IMR-90 (cell line): Measurements from ENCODE around the gene CCDC88C. TPM values are rescaled to one million over a fixed set of nuclear protein-coding genes. Genes with fewer than 3 reads are reported as not detected.

Experiments used
- ATAC-seq: fragments of 200-7000 bp; cut with Tn5 transposase; 2 replicates; pipeline ENCODE4 v1.9.1; 2020; ENCODE audit warnings: low read depth, mild to moderate bottlenecking, moderate library complexity
- BruUV-seq: library from RNA; stranded (reverse); fragments of 400-500 nt; replicated peaks from 2 replicates; lab custom pipeline; 2021; lab: Mats Ljungman, UMichigan
- CTCF ChIA-PET: fragments of 300-600 bp; formaldehyde crosslinking; extraction: SDS; loops from one replicate; lab custom pipeline; 2021; ENCODE audit warnings: antibody characterized with exemption; lab: Yijun Ruan, JAX
- POLR2A ChIA-PET: fragments of 300-600 bp; sonication (Branson Sonifier 250); formaldehyde crosslinking; loops from one replicate; lab custom pipeline; 2022; ENCODE audit warnings: antibody characterized with exemption; ENCODE audit not compliant: unreplicated experiment; lab: Charles Lee
- DNase-seq: peaks from one replicate; pipeline ENCODE4 v3.0.0; 2013
- H2AFZ ChIP-seq: replicated peaks from 2 replicates; pipeline ENCODE3; 2013; ENCODE audit warnings: low read length, mild to moderate bottlenecking; ENCODE audit not compliant: poor library complexity
- H2AK5ac ChIP-seq: 2 replicates; pipeline ENCODE4 v1.6.1; 2013; ENCODE audit warnings: low read depth, low read length, inconsistent platforms
- H2AK9ac ChIP-seq: replicated peaks from 2 replicates; pipeline ENCODE3; 2013; ENCODE audit warnings: mild to moderate bottlenecking, low read depth, low read length, moderate library complexity; ENCODE audit not compliant: poor library complexity
- H2BK120ac ChIP-seq: 2 replicates; pipeline ENCODE4 v1.6.1; 2013; ENCODE audit warnings: low read depth, low read length, inconsistent platforms
- H2BK15ac ChIP-seq: 3 replicates; pipeline ENCODE4 v1.6.1; 2013; ENCODE audit warnings: low read depth, low read length, inconsistent platforms
- H2BK20ac ChIP-seq: 2 replicates; pipeline ENCODE4 v1.6.1; 2013; ENCODE audit warnings: low read depth, mild to moderate bottlenecking, inconsistent platforms, low read length, moderate library complexity
- H2BK5ac ChIP-seq: 2 replicates; pipeline ENCODE4 v1.6.1; 2013; ENCODE audit warnings: mild to moderate bottlenecking, low read depth, low read length, inconsistent platforms; ENCODE audit not compliant: poor library complexity, severe bottlenecking
- H3K14ac ChIP-seq: replicated peaks from 2 replicates; pipeline ENCODE4 v1.6.1; 2013; ENCODE audit warnings: low read depth, low read length, inconsistent platforms
- H3K18ac ChIP-seq: 2 replicates; pipeline ENCODE4 v1.6.1; 2013; ENCODE audit warnings: low read depth, low read length, control low read depth
- H3K23ac ChIP-seq: 2 replicates; pipeline ENCODE4 v1.6.1; 2013; ENCODE audit warnings: low read depth, low read length, inconsistent platforms
- H3K27ac ChIP-seq: 2 replicates; pipeline ENCODE4 v1.5.1; 2013; ENCODE audit warnings: mild to moderate bottlenecking, control low read depth, low read length; ENCODE audit not compliant: insufficient read depth
- H3K27me3 ChIP-seq: 2 replicates; pipeline ENCODE4 v1.6.1; 2013; ENCODE audit warnings: low read length; ENCODE audit not compliant: control insufficient read depth, insufficient read depth
- H3K36me3 ChIP-seq: 2 replicates; pipeline ENCODE4 v1.6.1; 2013; ENCODE audit warnings: low read length, mixed read lengths; ENCODE audit not compliant: control insufficient read depth, insufficient read depth
- H3K4ac ChIP-seq: 2 replicates; pipeline ENCODE4 v1.6.1; 2013; ENCODE audit warnings: low read depth, low read length, inconsistent platforms
- H3K4me1 ChIP-seq: 2 replicates; pipeline ENCODE4 v1.6.1; 2013; ENCODE audit warnings: low read length, mixed read lengths; ENCODE audit not compliant: control insufficient read depth, insufficient read depth
- H3K4me2 ChIP-seq: 2 replicates; pipeline ENCODE4 v1.6.1; 2013; ENCODE audit warnings: low read depth, mild to moderate bottlenecking, control low read depth, low read length, moderate library complexity
- H3K4me3 ChIP-seq: 2 replicates; pipeline ENCODE4 v1.5.1; 2013; ENCODE audit warnings: low read depth, mild to moderate bottlenecking, control low read depth, low read length, moderate library complexity; ENCODE audit not compliant: insufficient read depth
- H3K56ac ChIP-seq: 2 replicates; pipeline ENCODE4 v1.6.1; 2013; ENCODE audit warnings: low read length, inconsistent platforms; ENCODE audit not compliant: insufficient read depth; ENCODE audit errors: extremely low read depth
- H3K79me1 ChIP-seq, 2 experiments: 2 replicates each; pipeline ENCODE4 v1.6.1; 2013; ENCODE audit warnings: low read length in 2 of 2, inconsistent platforms in 1 of 2, low read depth in 1 of 2
- H3K9ac ChIP-seq: 2 replicates; pipeline ENCODE4 v1.6.1; 2013; ENCODE audit warnings: low read depth, low read length, control low read depth
- H3K9me1 ChIP-seq: 2 replicates; pipeline ENCODE4 v1.6.1; 2013; ENCODE audit warnings: low read length, inconsistent platforms; ENCODE audit not compliant: insufficient read depth
- H3K9me3 ChIP-seq: 2 replicates; pipeline ENCODE4 v1.6.1; 2013; ENCODE audit warnings: low read length; ENCODE audit not compliant: control insufficient read depth, insufficient read depth
- H4K20me1 ChIP-seq: 2 replicates; pipeline ENCODE4 v1.6.1; 2013; ENCODE audit warnings: low read length, inconsistent platforms; ENCODE audit not compliant: insufficient read depth
- H4K5ac ChIP-seq: 2 replicates; pipeline ENCODE4 v1.6.1; 2013; ENCODE audit warnings: mild to moderate bottlenecking, low read depth, low read length, control low read depth
- H4K8ac ChIP-seq, 2 experiments: 2 replicates each; pipeline ENCODE4 v1.6.1; 2013; ENCODE audit warnings: low read depth in 2 of 2, low read length in 2 of 2, control low read depth in 1 of 2, inconsistent platforms in 1 of 2
- H4K91ac ChIP-seq: 2 replicates; pipeline ENCODE4 v1.6.1; 2013; ENCODE audit warnings: low read depth, low read length, inconsistent platforms; ENCODE audit not compliant: insufficient read depth
- CEBPB ChIP-seq: IDR thresholded peaks from 2 replicates; pipeline ENCODE4 v1.6.1; 2012; ENCODE audit warnings: low read depth, low read length, improper control_type of control experiment
- CHD1 ChIP-seq: IDR thresholded peaks from 2 replicates; pipeline ENCODE4 v1.6.1; 2012; ENCODE audit warnings: low read depth, low read length, improper control_type of control experiment
- CTCF ChIP-seq: conservative IDR thresholded peaks from 2 replicates; pipeline ENCODE4 v1.5.1; 2012; ENCODE audit warnings: mild to moderate bottlenecking, low read depth, low read length, improper control_type of control experiment
- ELK1 ChIP-seq: fragments of 150-350 bp; IDR thresholded peaks from 2 replicates; pipeline ENCODE4 v1.6.1; 2016; ENCODE audit warnings: low read depth, mild to moderate bottlenecking, low read length, moderate library complexity, borderline replicate concordance
- FOS ChIP-seq: fragments of 150-350 bp; IDR thresholded peaks from 2 replicates; pipeline ENCODE4 v1.6.1; 2016; ENCODE audit warnings: low read depth, low read length
- MAFK ChIP-seq: IDR thresholded peaks from 2 replicates; pipeline ENCODE4 v1.6.1; 2012; ENCODE audit warnings: low read depth, low read length, improper control_type of control experiment
- MAZ ChIP-seq: IDR thresholded peaks from 2 replicates; pipeline ENCODE4 v1.6.1; 2012; ENCODE audit warnings: low read depth, mild to moderate bottlenecking, low read length, improper control_type of control experiment, moderate library complexity, borderline replicate concordance
- MXI1 ChIP-seq: IDR thresholded peaks from 2 replicates; pipeline ENCODE4 v1.6.1; 2012; ENCODE audit warnings: low read depth, mild to moderate bottlenecking, low read length, moderate library complexity, borderline replicate concordance
- NFE2L2 ChIP-seq: fragments of 150-350 bp; IDR thresholded peaks from 2 replicates; pipeline ENCODE4 v1.6.1; 2016; ENCODE audit warnings: low read depth, mild to moderate bottlenecking, low read length
- POLR2A ChIP-seq: IDR thresholded peaks from 2 replicates; pipeline ENCODE4 v1.6.1; 2012; ENCODE audit warnings: mild to moderate bottlenecking, low read depth, low read length
- RAD21 ChIP-seq: IDR thresholded peaks from 2 replicates; pipeline ENCODE4 v1.6.1; 2012; ENCODE audit warnings: low read length, improper control_type of control experiment
- RCOR1 ChIP-seq: IDR thresholded peaks from 2 replicates; pipeline ENCODE4 v1.6.1; 2012; ENCODE audit warnings: mild to moderate bottlenecking, low read length, improper control_type of control experiment; ENCODE audit not compliant: insufficient replicate concordance
- RFX5 ChIP-seq: IDR thresholded peaks from 2 replicates; pipeline ENCODE4 v1.8.0; 2012; ENCODE audit warnings: low read depth, mild to moderate bottlenecking, low read length, moderate library complexity
- SMC3 ChIP-seq: fragments of 150-350 bp; IDR thresholded peaks from 2 replicates; pipeline ENCODE4 v1.6.1; 2016; ENCODE audit warnings: low read depth, mild to moderate bottlenecking, antibody characterized with exemption, low read length, moderate library complexity
- USF2 ChIP-seq: fragments of 150-350 bp; IDR thresholded peaks from 2 replicates; pipeline ENCODE4 v1.6.1; 2017; ENCODE audit warnings: mild to moderate bottlenecking, antibody characterized with exemption, low read length, low read depth
- WGBS, 2 experiments: methylation state at CpG; one replicate each; pipeline versions ENCODE4 v1.1.5 to v1.1.7; 2013; ENCODE audit warnings: missing lambda C conversion rate in 2 of 2; ENCODE audit not compliant: insufficient read length in 1 of 2; ENCODE audit errors: extremely low coverage in 2 of 2; 5-methylcytosine and 5-hydroxymethylcytosine counted together
- dilution Hi-C: fragments of 300-500 bp; cut with HindIII; formaldehyde crosslinking; loops from one replicate; pipeline ENCODE4 v1.14.3; 2018; ENCODE audit warnings: low sequenced_read_pairs; ENCODE audit not compliant: unreplicated experiment
- in situ Hi-C: fragments of 300-500 bp; cut with MboI; formaldehyde crosslinking; loops from 3 replicates; pipeline ENCODE4 v1.14.3; 2019; ENCODE audit warnings: low sequenced_read_pairs, inconsistent platforms, mixed read lengths
- intact Hi-C: fragments of 100-400 bp; cut with micrococcal nuclease; formaldehyde crosslinking; loops from 2 replicates; pipeline ENCODE4 v1.10.0; 2022
- polyA plus RNA-seq, 3 experiments: library from polyadenylated mRNA; depleted of rRNA; stranded (reverse); fragments of >200 nt; gene quantifications; 2 replicates each; pipeline ENCODE4 v1.2.3, GENCODE V29; 2012; ENCODE audit warnings: low replicate concordance in 1 of 3
- total RNA-seq: library from RNA; depleted of rRNA; stranded (reverse); fragments of >200 nt; gene quantifications from 2 replicates; pipeline ENCODE4 v1.2.3, GENCODE V29; 2012

CCDC88C gene
- total and polyA plus RNA-seq, 2 of the 4 experiments (the other 2 are of a cell fraction), result 0.17 to 0.18 TPM

GRCh38 chr14:91313154-91313850, 104.3 kb downstream of the CCDC88C start:
- WGBS, 2 experiments, result 82% methylated on average over 29 of the region's 34 CpGs; no CpG with 5 or more reads in 1 of the 2 experiments
- in situ Hi-C loops, result no loop called here
- CTCF ChIA-PET, result interaction anchor here (0.6 to 2.5 kb wide), 3 partner anchors 10 to 132 kb away, joined by 4 to 5 read pairs (median 5); no protein-coding TSS in a partner anchor

More at GRCh38 chr14:91313154-91313850, 104.3 kb downstream of the CCDC88C start:
- no peaks in the 10 kb centered on the region for H3K9me3 ChIP-seq
- no peak overlapping the region for H4K5ac ChIP-seq
- no peaks in the 10 kb centered on the region for H3K79me1 ChIP-seq
- no peaks in the 10 kb centered on the region for H4K20me1 ChIP-seq
- H3K23ac ChIP-seq, result no peak overlapping the region
- POLR2A ChIA-PET, result no interaction called here
- intact Hi-C loops, result no loop called here
- H4K91ac ChIP-seq, result no peak overlapping the region
- no peak overlapping the region for H4K8ac ChIP-seq
- no peak overlapping the region for H3K14ac ChIP-seq
- H3K4me3 ChIP-seq, result no peak overlapping the region
- H3K4ac ChIP-seq, result no peak overlapping the region
- no peak overlapping the region for H3K27ac ChIP-seq
- H2BK20ac ChIP-seq, result no peak overlapping the region
- dilution Hi-C loops, result no loop called here
- no peak overlapping the region for H3K9ac ChIP-seq
- H2BK15ac ChIP-seq, result no peak overlapping the region
- TF ChIP-seq MXI1, result no peak
- TF ChIP-seq RAD21, result no peak
- TF ChIP-seq USF2, result no peak
- TF ChIP-seq MAZ, result no peak
- no peak for TF ChIP-seq NFE2L2
- no peak for TF ChIP-seq MAFK
- no peak for TF ChIP-seq CEBPB
- no peak for TF ChIP-seq RFX5
- TF ChIP-seq FOS, result no peak
- TF ChIP-seq ELK1, result no peak
- no peak for TF ChIP-seq SMC3
- no peak for TF ChIP-seq POLR2A
- TF ChIP-seq RCOR1, result no peak
- TF ChIP-seq CHD1, result no peak
- no peak for TF ChIP-seq CTCF
- H2BK5ac ChIP-seq, result no peak overlapping the region
- no peak overlapping the region for H3K4me2 ChIP-seq
- DNase-seq, result no peak
- no peaks in the 10 kb centered on the region; the same call in 1 of the 2 replicates for H3K27me3 ChIP-seq
- H3K36me3 ChIP-seq, result no peaks in the 10 kb centered on the region
- ATAC-seq, result no peak
- no peaks in the 10 kb centered on the region for H3K4me1 ChIP-seq
- H3K18ac ChIP-seq, result no peak overlapping the region
- H3K9me1 ChIP-seq, result no peaks in the 10 kb centered on the region
- BruUV-seq, result no TSS peak
- H2AFZ ChIP-seq, result no peak overlapping the region
- no peak overlapping the region for H2BK120ac ChIP-seq
- H2AK5ac ChIP-seq, result no peak overlapping the region
- no peak overlapping the region for H2AK9ac ChIP-seq
- H3K56ac ChIP-seq, result no peak overlapping the region
